Peyer's patch (tissue), 4 donors: ENCODE measurements around the gene APRT.

Source experiments
- CTCF ChIP-seq, 6 experiments: fragments of 450-650 bp in 4 of 6; fragments of 200-600 bp in 2 of 6; sonication (generic) in 1 of 6; IDR thresholded peaks; one replicate each; pipeline ENCODE4 v1.5.1; 2017 to 2019; ENCODE audit warnings: antibody characterized with exemption in 6 of 6, mild to moderate bottlenecking in 3 of 6, moderate library complexity in 1 of 6
- POLR2A ChIP-seq, 2 donors: fragments of 450-650 bp; IDR thresholded peaks; one replicate each; pipeline ENCODE4 v1.5.1; 2017; ENCODE audit warnings: antibody characterized with exemption in 2 of 2, mild to moderate bottlenecking in 2 of 2, moderate library complexity in 2 of 2

GRCh38 chr16:88775825-88776224 lies 35.9 kb downstream of the APRT start:
- no peak for TF ChIP-seq CTCF (IDR thresholded peaks at IDR 0.05)
- TF ChIP-seq POLR2A (IDR thresholded peaks at IDR 0.05): no peak
